ENCODE results near the gene TCF7L1. TPM values are rescaled to one million over a fixed set of nuclear protein-coding genes. Genes with fewer than 3 reads are reported as not detected.

Gene TCF7L1
- total RNA-seq, 2 experiments from 2014 or later = not detected

- CTCF ChIA-PET (ENCODE audit: unreplicated experiment) = no interaction called here
- H3K9me3 ChIP-seq (ENCODE audit: low read length) = no peaks in the 10 kb centered on the region
- no peaks in the 10 kb centered on the region for H4K20me1 ChIP-seq (ENCODE audit: insufficient read depth, low read length)
- DNase-seq (ENCODE audit: low spot score) = no peak
- no peak overlapping the region for H3K4me2 ChIP-seq (ENCODE audit: low read length)
- no TSS peak for BruUV-seq (replicated peaks)
- H3K4me3 ChIP-seq (ENCODE audit: low read depth, low read length, poor library complexity, severe bottlenecking) = no peak overlapping the region
- no peaks in the 10 kb centered on the region for H3K36me3 ChIP-seq (ENCODE audit: insufficient read depth, low read length)
- intact Hi-C loops (cut with micrococcal nuclease; ENCODE audit: unreplicated experiment) = no loop called here
- TF ChIP-seq CTCF (conservative IDR thresholded peaks at IDR 0.05; ENCODE audit: low read length) (no peak), EZH2phosphoT487 (IDR thresholded peaks at IDR 0.05; ENCODE audit: borderline replicate concordance, low read depth, low read length) (no peak)
- H3K4me1 ChIP-seq (ENCODE audit: insufficient read depth, low read length, poor library complexity, severe bottlenecking) = no peaks in the 10 kb centered on the region
- POLR2A ChIA-PET = interaction anchor here (0.6 kb wide), 1 partner anchor 130 kb away, joined by 7 read pairs; no protein-coding TSS in a partner anchor
- no peaks in the 10 kb centered on the region for H3K9me2 ChIP-seq (ENCODE audit: insufficient read depth, low read length)
- H3K79me2 ChIP-seq (ENCODE audit: insufficient read depth, low read depth, low read length) = no peaks in the 10 kb centered on the region
- H3K27ac ChIP-seq (ENCODE audit: low read depth, low read length, poor library complexity, severe bottlenecking) = no peak overlapping the region
- no peak overlapping the region for H2AFZ ChIP-seq (ENCODE audit: low read length)
Measured at GRCh38 chr2:85240055-85240454, 106.9 kb downstream of the TCF7L1 start.

GRCh38 chr2:85242321-85242720, 109.1 kb downstream of the TCF7L1 start:
- H2AFZ ChIP-seq (ENCODE audit: low read length) = no peak overlapping the region
- ChIA-PET POLR2A (no interaction called here), CTCF (ENCODE audit: unreplicated experiment) (no interaction called here)
- H3K4me2 ChIP-seq (ENCODE audit: low read length) = no peak overlapping the region
- TF ChIP-seq EZH2phosphoT487 (IDR thresholded peaks at IDR 0.05; ENCODE audit: borderline replicate concordance, low read depth, low read length) = no peak
- no peak for TF ChIP-seq CTCF (conservative IDR thresholded peaks at IDR 0.05; ENCODE audit: low read length)
- no peak for DNase-seq (ENCODE audit: low spot score)
- no peak overlapping the region for H3K4me3 ChIP-seq (ENCODE audit: low read depth, low read length, poor library complexity, severe bottlenecking)
- no TSS peak for BruUV-seq (replicated peaks)
- no peaks in the 10 kb centered on the region for H3K79me2 ChIP-seq (ENCODE audit: insufficient read depth, low read depth, low read length)
- no peak overlapping the region for H3K27ac ChIP-seq (ENCODE audit: low read depth, low read length, poor library complexity, severe bottlenecking)
- H4K20me1 ChIP-seq (ENCODE audit: insufficient read depth, low read length) = no peaks in the 10 kb centered on the region
- no peaks in the 10 kb centered on the region for H3K9me2 ChIP-seq (ENCODE audit: insufficient read depth, low read length)
- no peaks in the 10 kb centered on the region for H3K9me3 ChIP-seq (ENCODE audit: low read length)
- intact Hi-C loops (cut with micrococcal nuclease; ENCODE audit: unreplicated experiment) = no loop called here
- no peaks in the 10 kb centered on the region for H3K4me1 ChIP-seq (ENCODE audit: insufficient read depth, low read length, poor library complexity, severe bottlenecking)
- no peaks in the 10 kb centered on the region for H3K36me3 ChIP-seq (ENCODE audit: insufficient read depth, low read length)

DNA sequence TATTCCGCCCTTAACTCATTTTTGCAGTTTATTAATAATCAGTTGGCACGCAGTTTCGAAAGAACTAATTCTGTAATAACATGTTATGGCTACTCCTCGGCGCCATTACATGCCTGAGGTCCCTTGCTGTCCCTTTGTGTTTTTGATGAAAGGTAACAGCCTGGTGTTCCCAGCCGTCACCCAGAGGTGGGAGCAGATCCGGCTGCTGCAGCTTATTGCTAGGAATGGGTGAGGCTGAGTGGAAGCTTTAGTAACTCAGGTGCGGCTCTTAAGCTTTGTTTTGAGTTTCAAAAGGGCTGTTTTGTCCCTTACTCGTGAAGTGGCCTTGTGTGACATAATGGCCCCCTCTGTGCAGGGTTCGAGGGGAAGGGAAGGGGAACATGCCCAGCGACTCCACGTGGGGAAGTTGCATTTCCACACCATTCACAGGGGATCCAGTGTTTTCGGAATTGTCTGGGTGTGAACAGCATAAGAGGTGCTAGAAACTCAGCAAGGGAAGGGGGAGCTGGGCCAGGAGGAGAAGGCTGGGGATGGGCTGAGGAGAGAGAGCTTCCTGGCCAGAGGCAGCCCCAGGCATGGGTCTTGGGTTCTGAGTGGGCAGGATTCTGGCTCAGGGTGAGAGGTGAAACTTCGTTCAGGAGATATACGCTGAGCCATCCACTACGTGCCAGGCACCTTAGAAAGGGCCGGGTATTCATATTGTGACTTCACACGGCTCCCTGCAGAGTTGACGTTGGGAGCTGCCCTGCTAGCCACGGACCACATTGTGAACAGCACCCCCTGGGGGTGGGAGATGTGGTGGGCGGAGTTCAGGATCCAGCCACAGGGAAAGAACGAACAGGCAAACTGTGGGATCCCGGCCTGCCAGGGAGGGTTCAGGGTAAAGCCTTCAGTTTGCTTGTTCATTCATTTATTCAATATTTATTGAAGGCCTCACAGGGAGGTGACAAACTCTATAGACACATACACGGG, 110.2 kb downstream of the TCF7L1 start:
- H3K4me1 ChIP-seq (ENCODE audit: insufficient read depth, low read length, poor library complexity, severe bottlenecking) = no peaks in the 10 kb centered on the region
- H3K9me3 ChIP-seq (ENCODE audit: low read length) = no peaks in the 10 kb centered on the region
- no peaks in the 10 kb centered on the region for H3K79me2 ChIP-seq (ENCODE audit: insufficient read depth, low read depth, low read length)
- H3K36me3 ChIP-seq (ENCODE audit: insufficient read depth, low read length) = no peaks in the 10 kb centered on the region
- TF ChIP-seq EZH2phosphoT487 (IDR thresholded peaks at IDR 0.05; ENCODE audit: borderline replicate concordance, low read depth, low read length) (no peak), CTCF (conservative IDR thresholded peaks at IDR 0.05; ENCODE audit: low read length) (peak; percentile 69)
- no peak overlapping the region for H3K4me3 ChIP-seq (ENCODE audit: low read depth, low read length, poor library complexity, severe bottlenecking)
- no TSS peak for BruUV-seq (replicated peaks)
- POLR2A ChIA-PET = no interaction called here
- H3K4me2 ChIP-seq (ENCODE audit: low read length) = no peak overlapping the region
- intact Hi-C loops (cut with micrococcal nuclease; ENCODE audit: unreplicated experiment) = no loop called here
- H3K27ac ChIP-seq (ENCODE audit: low read depth, low read length, poor library complexity, severe bottlenecking) = no peak overlapping the region
- CTCF ChIA-PET (ENCODE audit: unreplicated experiment) = no interaction called here
- no peak overlapping the region for H2AFZ ChIP-seq (ENCODE audit: low read length)
- H3K9me2 ChIP-seq (ENCODE audit: insufficient read depth, low read length) = no peaks in the 10 kb centered on the region
- DNase-seq (ENCODE audit: low spot score) = peak; percentile 24
- no peaks in the 10 kb centered on the region for H4K20me1 ChIP-seq (ENCODE audit: insufficient read depth, low read length)

All from OCI-LY7 (cell line).